Mucosa of rectum (tissue), 2 donors: Measurements from ENCODE around the gene RUNX1.

ENCODE experiments used
- H3K27ac ChIP-seq, 2 donors: one replicate each; pipeline ENCODE4 v1.7.0; 2013; ENCODE audit warnings: inconsistent platforms in 2 of 2, low read depth in 2 of 2, low read length in 2 of 2
- H3K27me3 ChIP-seq, 2 donors: one replicate each; pipeline ENCODE4 v1.7.0; 2013; ENCODE audit warnings: low read length in 2 of 2; ENCODE audit not compliant: control insufficient read depth in 2 of 2, insufficient read depth in 2 of 2
- H3K36me3 ChIP-seq, 2 donors: one replicate each; pipeline ENCODE4 v1.7.0; 2013; ENCODE audit warnings: low read length in 2 of 2; ENCODE audit not compliant: control insufficient read depth in 2 of 2, insufficient read depth in 2 of 2
- H3K4me1 ChIP-seq, 2 donors: one replicate each; pipeline ENCODE4 v1.7.0; 2013; ENCODE audit warnings: low read length in 2 of 2, mild to moderate bottlenecking in 1 of 2; ENCODE audit not compliant: control insufficient read depth in 2 of 2, insufficient read depth in 2 of 2
- H3K4me3 ChIP-seq, 2 donors: one replicate each; pipeline ENCODE4 v1.7.0; 2013; ENCODE audit warnings: low read length in 2 of 2
- H3K9ac ChIP-seq, 2 donors: one replicate each; pipeline ENCODE4 v1.7.0; 2013; ENCODE audit warnings: low read length in 2 of 2, low read depth in 1 of 2, mild to moderate bottlenecking in 1 of 2
- H3K9me3 ChIP-seq, 2 donors: one replicate each; pipeline ENCODE4 v1.7.0; 2013; ENCODE audit warnings: low read length in 2 of 2; ENCODE audit not compliant: control insufficient read depth in 2 of 2
- donor health status: healthy.
- donor health status: Normal muscosa, but diverticular disease.

The RUNX1 gene

GRCh38 chr21:35083246-35083645 is 34.1 kb upstream of the RUNX1 start:
- H3K4me1 ChIP-seq = no peaks in the 10 kb centered on the region
- no peak overlapping the region for H3K4me3 ChIP-seq
- H3K27me3 ChIP-seq = no peaks in the 10 kb centered on the region
- no peak overlapping the region for H3K9ac ChIP-seq
- no peaks in the 10 kb centered on the region for H3K36me3 ChIP-seq
- no peak overlapping the region for H3K27ac ChIP-seq
- H3K9me3 ChIP-seq = no peaks in the 10 kb centered on the region

GRCh38 chr21:35081861-35082260 is 32.8 kb upstream of the RUNX1 start:
- H3K36me3 ChIP-seq = no peaks in the 10 kb centered on the region
- no peak overlapping the region for H3K4me3 ChIP-seq
- no peak overlapping the region for H3K9ac ChIP-seq
- no peaks in the 10 kb centered on the region for H3K9me3 ChIP-seq
- no peaks in the 10 kb centered on the region for H3K27me3 ChIP-seq
- no peak overlapping the region for H3K27ac ChIP-seq
- H3K4me1 ChIP-seq = no peaks in the 10 kb centered on the region

DNA sequence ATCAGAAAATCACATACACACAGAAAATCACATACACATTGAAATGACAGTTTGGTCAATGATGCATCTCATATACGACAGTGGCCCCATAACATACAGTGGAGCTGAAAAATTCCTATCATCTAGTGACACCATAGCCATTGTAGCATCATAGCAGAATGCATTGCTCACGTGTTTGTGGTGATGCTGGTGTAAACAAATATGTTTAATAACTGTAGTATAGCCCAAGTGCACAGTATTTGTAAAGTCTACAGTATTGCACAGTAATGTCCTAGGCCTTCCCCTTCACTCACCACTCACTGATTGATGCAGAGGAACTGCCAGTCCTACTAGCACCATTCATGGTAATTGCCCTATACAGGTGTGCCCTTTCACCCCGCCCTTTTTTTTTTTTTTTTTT is 30.1 kb upstream of the RUNX1 start:
- H3K27me3 ChIP-seq = no peaks in the 10 kb centered on the region
- no peak overlapping the region for H3K27ac ChIP-seq
- no peak overlapping the region for H3K9ac ChIP-seq
- H3K36me3 ChIP-seq = no peaks in the 10 kb centered on the region
- no peaks in the 10 kb centered on the region for H3K4me1 ChIP-seq
- H3K4me3 ChIP-seq = no peak overlapping the region
- H3K9me3 ChIP-seq = no peaks in the 10 kb centered on the region

DNA sequence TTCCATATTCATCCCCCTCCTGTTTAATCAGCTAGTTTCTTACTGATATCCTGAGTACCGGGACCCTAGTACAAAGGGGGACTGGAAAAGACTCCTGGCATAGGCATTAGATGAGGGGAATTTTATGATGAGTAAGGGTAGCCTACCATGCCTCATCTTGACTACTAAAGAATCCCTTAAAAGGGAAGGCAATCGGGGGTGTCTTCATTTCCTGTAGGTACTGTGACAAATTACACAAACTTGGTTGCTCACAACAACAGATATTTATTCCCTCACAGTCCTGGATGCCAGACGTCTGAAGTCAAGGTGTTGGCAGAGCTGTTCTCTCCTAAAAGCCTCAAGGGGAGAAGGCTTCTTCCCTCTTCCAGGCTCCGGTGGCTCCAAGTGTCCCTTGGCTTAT is 28.9 kb upstream of the RUNX1 start:
- no peak overlapping the region for H3K4me3 ChIP-seq
- H3K36me3 ChIP-seq = no peaks in the 10 kb centered on the region
- H3K9me3 ChIP-seq = no peaks in the 10 kb centered on the region
- H3K27ac ChIP-seq = no peak overlapping the region
- H3K4me1 ChIP-seq = no peaks in the 10 kb centered on the region
- no peak overlapping the region for H3K9ac ChIP-seq
- no peaks in the 10 kb centered on the region for H3K27me3 ChIP-seq

GRCh38 chr21:35077466-35077865 is 28.4 kb upstream of the RUNX1 start:
- no peaks in the 10 kb centered on the region for H3K36me3 ChIP-seq

DNA sequence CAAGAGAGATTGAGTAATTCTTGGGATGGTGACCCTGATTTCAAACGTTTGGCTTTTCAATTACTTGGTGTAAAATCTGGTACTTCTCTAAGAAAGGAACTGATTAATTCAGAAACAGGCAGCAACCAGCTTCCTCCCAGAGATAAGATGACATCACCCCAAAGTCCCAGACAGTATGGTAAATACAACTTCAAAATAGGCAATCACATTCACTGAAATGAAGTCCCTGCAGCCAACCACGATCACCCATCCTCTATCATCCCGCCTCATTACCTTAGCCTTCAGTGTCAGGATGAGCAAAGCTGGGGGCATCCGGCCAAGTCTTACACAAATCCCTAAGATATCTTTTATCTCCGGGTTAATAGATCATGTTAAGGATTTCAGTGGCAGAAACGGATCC is 26.4 kb upstream of the RUNX1 start:
- no peak overlapping the region for H3K9ac ChIP-seq
- no peak overlapping the region for H3K27ac ChIP-seq
- H3K9me3 ChIP-seq = no peaks in the 10 kb centered on the region
- H3K27me3 ChIP-seq = no peaks in the 10 kb centered on the region
- H3K4me3 ChIP-seq = no peak overlapping the region
- no peaks in the 10 kb centered on the region for H3K36me3 ChIP-seq
- H3K4me1 ChIP-seq = no peaks in the 10 kb centered on the region

More at GRCh38 chr21:35077466-35077865, 28.4 kb upstream of the RUNX1 start:
- H3K4me1 ChIP-seq = no peaks in the 10 kb centered on the region
- no peak overlapping the region for H3K9ac ChIP-seq
- no peaks in the 10 kb centered on the region for H3K9me3 ChIP-seq
- no peak overlapping the region for H3K4me3 ChIP-seq
- no peak overlapping the region for H3K27ac ChIP-seq
- H3K27me3 ChIP-seq = no peaks in the 10 kb centered on the region

GRCh38 chr21:35072960-35073359 is 23.9 kb upstream of the RUNX1 start:
- peak overlapping the region; percentile 30 to 44 for H3K27ac ChIP-seq
- no peaks in the 10 kb centered on the region for H3K27me3 ChIP-seq
- no peaks in the 10 kb centered on the region for H3K4me1 ChIP-seq
- H3K4me3 ChIP-seq = no peak overlapping the region
- no peaks in the 10 kb centered on the region for H3K9me3 ChIP-seq
- H3K36me3 ChIP-seq = no peaks in the 10 kb centered on the region
- H3K9ac ChIP-seq = no peak overlapping the region

GRCh38 chr21:35072557-35072956 is 23.5 kb upstream of the RUNX1 start:
- H3K36me3 ChIP-seq = no peaks in the 10 kb centered on the region
- H3K9me3 ChIP-seq = no peaks in the 10 kb centered on the region
- no peaks in the 10 kb centered on the region for H3K27me3 ChIP-seq
- H3K4me1 ChIP-seq = no peaks in the 10 kb centered on the region
- H3K27ac ChIP-seq = peak overlapping the region in 1 of 2 donors; percentile 44
- no peak overlapping the region for H3K4me3 ChIP-seq
- no peak overlapping the region for H3K9ac ChIP-seq

DNA sequence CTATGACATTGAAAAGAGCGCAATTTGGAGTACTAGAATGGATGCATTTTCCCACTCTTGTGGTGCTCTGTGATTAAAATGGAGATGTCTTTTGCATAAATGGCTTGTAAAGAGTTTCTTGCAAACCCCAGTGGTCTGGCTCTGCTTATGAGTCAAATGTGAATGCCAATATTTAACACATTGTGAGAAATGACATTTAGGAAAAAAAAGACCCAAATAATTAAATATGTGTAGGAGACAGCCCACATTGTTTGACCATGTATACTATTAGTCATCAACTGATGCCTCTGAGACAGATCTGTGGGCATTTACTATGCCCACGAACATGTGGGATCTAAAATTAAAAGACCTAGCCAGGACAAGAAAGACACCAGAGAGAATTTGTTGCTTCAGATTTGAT is 22.2 kb upstream of the RUNX1 start:
- Histone ChIP-seq H3K27ac (no peak overlapping the region), H3K9me3 (no peaks in the 10 kb centered on the region), H3K4me1 (no peaks in the 10 kb centered on the region), H3K4me3 (no peak overlapping the region), H3K27me3 (no peaks in the 10 kb centered on the region), H3K9ac (no peak overlapping the region), H3K36me3 (no peaks in the 10 kb centered on the region)

- Histone ChIP-seq H3K4me1 (no peaks in the 10 kb centered on the region), H3K9me3 (no peaks in the 10 kb centered on the region), H3K27me3 (no peaks in the 10 kb centered on the region), H3K27ac (no peak overlapping the region), H3K36me3 (no peaks in the 10 kb centered on the region), H3K9ac (no peak overlapping the region), H3K4me3 (no peak overlapping the region)
These were observed 21.3 kb upstream of the RUNX1 start for GRCh38 chr21:35070436-35070835.

GRCh38 chr21:35066824-35067223 is 17.7 kb upstream of the RUNX1 start:
- Histone ChIP-seq H3K27me3 (no peaks in the 10 kb centered on the region), H3K36me3 (no peaks in the 10 kb centered on the region), H3K4me3 (no peak overlapping the region), H3K9ac (no peak overlapping the region), H3K9me3 (no peaks in the 10 kb centered on the region), H3K4me1 (no peaks in the 10 kb centered on the region), H3K27ac (no peak overlapping the region)
